T-cell (primary cell): Measurements from ENCODE around the gene VTI1A. TPM values are rescaled to one million over a fixed set of nuclear protein-coding genes. Genes with fewer than 3 reads are reported as not detected.

Experiments used
- ATAC-seq, 4 experiments: fragments of 200-7000 bp in 3 of 4; fragments of 150-1000 bp in 1 of 4; cut with Tn5 transposase; replicated peaks in 1 of 4; 1 replicate in 3 of 4; 2 replicates in 1 of 4; pipeline ENCODE4 v1.10.0; 2021; ENCODE audit warnings: moderate library complexity in 3 of 4, mild to moderate bottlenecking in 2 of 4, moderate number of reproducible peaks in 1 of 4
- CTCF ChIA-PET, 2 donors: fragments of 300-600 bp; sonication (Branson Sonifier 250); formaldehyde crosslinking; loops; one replicate each; lab custom pipeline; 2022; ENCODE audit warnings: antibody characterized with exemption in 2 of 2; lab: Charles Lee
- POLR2A ChIA-PET, 2 donors: fragments of 300-600 bp; sonication (Branson Sonifier 250); formaldehyde crosslinking; loops; one replicate each; lab custom pipeline; 2022; ENCODE audit warnings: antibody characterized with exemption in 2 of 2; lab: Charles Lee
- DNase-seq, 35 experiments: peaks; one replicate each; pipeline versions ENCODE4 v3.0.0 to v3.0.0-alpha.2; 2013 to 2023
- H3K27ac ChIP-seq: one replicate; pipeline ENCODE4 v1.5.1; 2013; ENCODE audit warnings: low read length
- H3K27me3 ChIP-seq, 2 experiments: replicated peaks in 1 of 2; 1 replicate in 1 of 2; 2 replicates in 1 of 2; pipeline versions ENCODE4 v1.6.1 to v1.7.0; 2013; ENCODE audit warnings: low read length in 1 of 2, mixed read lengths in 1 of 2; ENCODE audit not compliant: control insufficient read depth in 2 of 2, insufficient read depth in 2 of 2; ENCODE audit errors: extremely low read depth in 1 of 2
- H3K36me3 ChIP-seq, 2 donors: 1 replicate in 1 of 2; 2 replicates in 1 of 2; pipeline versions ENCODE4 v1.6.1 to v1.7.0; 2013; ENCODE audit warnings: low read length in 1 of 2; ENCODE audit not compliant: control insufficient read depth in 2 of 2, insufficient read depth in 1 of 2; ENCODE audit errors: extremely low read depth in 1 of 2
- H3K4me1 ChIP-seq, 2 experiments: 1 replicate in 1 of 2; 2 replicates in 1 of 2; pipeline versions ENCODE4 v1.6.1 to v1.7.0; 2013; ENCODE audit warnings: low read length in 2 of 2, mixed read lengths in 1 of 2; ENCODE audit not compliant: insufficient read depth in 2 of 2, control insufficient read depth in 1 of 2; ENCODE audit errors: extremely low read depth in 1 of 2
- H3K4me3 ChIP-seq, 2 donors: 1 replicate in 1 of 2; 2 replicates in 1 of 2; pipeline versions ENCODE4 v1.5.1 to v1.7.0; 2013; ENCODE audit warnings: mild to moderate bottlenecking in 2 of 2, low read length in 1 of 2, moderate library complexity in 1 of 2; ENCODE audit not compliant: control insufficient read depth in 1 of 2; ENCODE audit errors: extremely low read depth in 1 of 2
- H3K9me3 ChIP-seq: 2 replicates; pipeline ENCODE4 v1.7.0; 2013
- H3K27ac Mint-ChIP-seq, 2 donors: one replicate each; pipeline ENCODE4 v1.8.0; 2020 to 2021; ENCODE audit warnings: mild to moderate bottlenecking in 2 of 2, mixed read lengths in 2 of 2
- H3K27me3 Mint-ChIP-seq, 2 donors: one replicate each; pipeline ENCODE4 v1.8.0; 2021 to 2022; ENCODE audit warnings: mixed read lengths in 2 of 2
- H3K36me3 Mint-ChIP-seq: one replicate; pipeline ENCODE4 v1.8.0; 2021; ENCODE audit warnings: mixed read lengths
- H3K4me1 Mint-ChIP-seq, 3 donors: one replicate each; pipeline ENCODE4 v1.8.0; 2020 to 2022; ENCODE audit warnings: mixed read lengths in 3 of 3, mild to moderate bottlenecking in 1 of 3
- H3K4me3 Mint-ChIP-seq, 3 donors: one replicate each; pipeline ENCODE4 v1.8.0; 2020 to 2022; ENCODE audit warnings: mild to moderate bottlenecking in 3 of 3, mixed read lengths in 3 of 3, moderate library complexity in 3 of 3
- H3K9me3 Mint-ChIP-seq, 3 donors: one replicate each; pipeline ENCODE4 v1.8.0; 2020 to 2022; ENCODE audit warnings: mixed read lengths in 3 of 3
- WGBS: methylation state at CpG from one replicate; pipeline ENCODE4 v1.1.5; 2013; ENCODE audit warnings: missing lambda C conversion rate; ENCODE audit not compliant: insufficient coverage; 5-methylcytosine and 5-hydroxymethylcytosine counted together
- total RNA-seq, 35 experiments: library from RNA in 6 of 35; stranded (reverse) in 6 of 35; fragments of 120-200 nt in 1 of 35; gene quantifications; one replicate each; pipeline versions ENCODE4 v1.2.1 to v1.2.4 and lab custom pipeline; 2013 to 2026

Gene VTI1A
- total RNA-seq, 5 donors from 2014 or later (not counting 1 experiment from before 2014, with no cell fraction given), result 41.3 to 53.6 (median 43.5) TPM

- POLR2A ChIA-PET, result no interaction called here
Observed at GRCh38 chr10:112834751-112835181, 387.8 kb downstream of the VTI1A start.

GRCh38 chr10:112835217-112835715 lies 388.3 kb downstream of the VTI1A start:
- CTCF ChIA-PET, result no interaction called here
- no peaks in the 10 kb centered on the region for H3K4me1 Mint-ChIP-seq

More at GRCh38 chr10:112834751-112835181, 387.8 kb downstream of the VTI1A start:
- no peak overlapping the region for H3K27ac ChIP-seq
- no peak overlapping the region for H3K4me3 ChIP-seq
- Mint-ChIP-seq H3K9me3 (no peaks in the 10 kb centered on the region), H3K4me1 (no peaks in the 10 kb centered on the region), H3K27me3 (no peaks in the 10 kb centered on the region), H3K27ac (no peak overlapping the region), H3K36me3 (peaks cover 32% of the 10 kb centered on the region), H3K4me3 (no peak overlapping the region)
- no peaks in the 10 kb centered on the region for H3K36me3 ChIP-seq
- 74% methylated on average over 5 of the region's 8 CpGs for WGBS
- no peaks in the 10 kb centered on the region for H3K4me1 ChIP-seq
- CTCF ChIA-PET, result interaction anchor here in 1 of 2 donors (0.7 kb wide), 1 partner anchor 49 kb away, joined by 3 read pairs; no protein-coding TSS in a partner anchor
- no peaks in the 10 kb centered on the region for H3K27me3 ChIP-seq
- no peak for DNase-seq
- ATAC-seq, result no peak
- no peaks in the 10 kb centered on the region for H3K9me3 ChIP-seq

GRCh38 chr10:112835944-112836451 lies 389.0 kb downstream of the VTI1A start:
- H3K9me3 Mint-ChIP-seq, result peaks cover 4 to 9% (median 6%) of the 10 kb centered on the region in 3 donors
- DNase-seq, result no peak
- no peaks in the 10 kb centered on the region for H3K4me1 Mint-ChIP-seq
- WGBS, result 100% methylated on average over 2 of the region's 7 CpGs
- H3K27me3 ChIP-seq, result no peaks in the 10 kb centered on the region
- no peaks in the 10 kb centered on the region for H3K9me3 ChIP-seq
- POLR2A ChIA-PET, result no interaction called here
- no peaks in the 10 kb centered on the region for H3K27me3 Mint-ChIP-seq
- CTCF ChIA-PET, result no interaction called here
- no peak overlapping the region for H3K27ac ChIP-seq
- H3K4me1 ChIP-seq, result no peaks in the 10 kb centered on the region
- peaks cover 26% of the 10 kb centered on the region for H3K36me3 Mint-ChIP-seq
- no peak overlapping the region for H3K4me3 ChIP-seq
- H3K27ac Mint-ChIP-seq, result no peak overlapping the region
- no peak overlapping the region for H3K4me3 Mint-ChIP-seq
- H3K36me3 ChIP-seq, result no peaks in the 10 kb centered on the region
- ATAC-seq, result no peak

More at GRCh38 chr10:112835217-112835715, 388.3 kb downstream of the VTI1A start:
- ATAC-seq (no peak), DNase-seq (no peak)
- WGBS, result 88% methylated on average over 6 of the region's 11 CpGs
- no peaks in the 10 kb centered on the region for H3K9me3 ChIP-seq
- H3K36me3 ChIP-seq, result no peaks in the 10 kb centered on the region
- no peaks in the 10 kb centered on the region for H3K27me3 Mint-ChIP-seq
- no peak overlapping the region for H3K27ac Mint-ChIP-seq
- peaks cover 3 to 4% (median 3%) of the 10 kb centered on the region in 3 donors for H3K9me3 Mint-ChIP-seq
- H3K4me3 Mint-ChIP-seq, result no peak overlapping the region
- POLR2A ChIA-PET, result no interaction called here
- H3K27ac ChIP-seq, result no peak overlapping the region
- H3K4me1 ChIP-seq, result no peaks in the 10 kb centered on the region
- peaks cover 30% of the 10 kb centered on the region for H3K36me3 Mint-ChIP-seq
- no peaks in the 10 kb centered on the region for H3K27me3 ChIP-seq
- H3K4me3 ChIP-seq, result no peak overlapping the region

GRCh38 chr10:112838784-112839481 lies 391.9 kb downstream of the VTI1A start:
- Mint-ChIP-seq H3K4me1 (no peaks in the 10 kb centered on the region), H3K27me3 (no peaks in the 10 kb centered on the region), H3K27ac (no peak overlapping the region), H3K9me3 (peaks cover 4 to 9% (median 6%) of the 10 kb centered on the region in 3 donors), H3K36me3 (peaks cover 8% of the 10 kb centered on the region), H3K4me3 (no peak overlapping the region)
- Histone ChIP-seq H3K9me3 (no peaks in the 10 kb centered on the region), H3K27me3 (no peaks in the 10 kb centered on the region), H3K4me1 (no peaks in the 10 kb centered on the region), H3K4me3 (no peak overlapping the region), H3K36me3 (no peaks in the 10 kb centered on the region), H3K27ac (no peak overlapping the region)
- ChIA-PET CTCF (no interaction called here), POLR2A (no interaction called here)
- DNase-seq, result no peak
- ATAC-seq, result no peak
- 93% methylated on average over 13 of the region's 15 CpGs for WGBS

GRCh38 chr10:112839928-112840654 lies 393.1 kb downstream of the VTI1A start:
- no peaks in the 10 kb centered on the region for H3K36me3 ChIP-seq
- Mint-ChIP-seq H3K27me3 (no peaks in the 10 kb centered on the region), H3K4me3 (no peak overlapping the region), H3K27ac (no peak overlapping the region), H3K4me1 (no peaks in the 10 kb centered on the region), H3K9me3 (peaks cover 6 to 14% (median 8%) of the 10 kb centered on the region in 3 donors), H3K36me3 (peaks cover 8% of the 10 kb centered on the region)
- H3K9me3 ChIP-seq, result no peaks in the 10 kb centered on the region
- DNase-seq (no peak), ATAC-seq (no peak)
- POLR2A ChIA-PET, result no interaction called here
- no peaks in the 10 kb centered on the region for H3K27me3 ChIP-seq
- 83% methylated on average over 5 of the region's 5 CpGs for WGBS
- no peaks in the 10 kb centered on the region for H3K4me1 ChIP-seq
- H3K27ac ChIP-seq, result no peak overlapping the region
- no peak overlapping the region for H3K4me3 ChIP-seq
- CTCF ChIA-PET, result no interaction called here

GRCh38 chr10:112841549-112841948 lies 394.5 kb downstream of the VTI1A start:
- no peak overlapping the region for H3K27ac Mint-ChIP-seq
- Histone ChIP-seq H3K36me3 (no peaks in the 10 kb centered on the region), H3K27me3 (no peaks in the 10 kb centered on the region), H3K9me3 (no peaks in the 10 kb centered on the region), H3K4me3 (no peak overlapping the region), H3K4me1 (no peaks in the 10 kb centered on the region), H3K27ac (no peak overlapping the region)
- ATAC-seq, result no peak
- WGBS, result 96% methylated on average over 6 of the region's 7 CpGs
- ChIA-PET CTCF (no interaction called here), POLR2A (no interaction called here)
- peaks cover 5% of the 10 kb centered on the region for H3K36me3 Mint-ChIP-seq
- no peak for DNase-seq
- peaks cover 6 to 19% (median 8%) of the 10 kb centered on the region in 3 donors for H3K9me3 Mint-ChIP-seq
- no peaks in the 10 kb centered on the region for H3K27me3 Mint-ChIP-seq
- H3K4me3 Mint-ChIP-seq, result no peak overlapping the region
- H3K4me1 Mint-ChIP-seq, result no peaks in the 10 kb centered on the region
